Measurements from ENCODE around the gene LCN12.

- TF ChIP-seq CTCF (IDR thresholded peaks at IDR 0.05) (no peak), POLR2A (IDR thresholded peaks at IDR 0.05) (no peak)
Measured at GRCh38 chr9:137002646-137003041, 50.6 kb downstream of the LCN12 start.
